ENCODE results near the gene SPHK1.

DNA sequence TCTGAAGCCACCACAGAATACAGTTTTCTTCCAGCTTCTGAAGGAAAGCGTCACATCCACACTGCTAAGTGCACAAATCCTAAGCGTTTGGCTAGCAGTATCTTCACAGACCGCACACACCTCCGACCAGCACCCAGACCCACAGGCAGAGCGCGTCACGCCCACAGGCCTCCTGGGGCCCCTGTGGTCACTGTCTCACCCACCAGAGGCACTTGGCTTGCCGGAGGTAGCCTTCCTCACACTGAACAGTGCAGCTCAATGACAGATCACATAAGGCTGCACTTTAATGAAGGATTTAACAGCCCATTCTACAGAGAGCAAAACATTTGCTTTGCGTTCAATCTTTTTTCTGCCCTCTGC, 21.2 kb downstream of the SPHK1 start:
- TF ChIP-seq CTCF (IDR thresholded peaks at IDR 0.05) (no peak), POLR2A (IDR thresholded peaks at IDR 0.05) (no peak), POLR2AphosphoS5 (IDR thresholded peaks at IDR 0.05) (no peak)

Data from breast epithelium (tissue), 3 donors.